Astrocyte (in vitro differentiated cells and primary cell): ENCODE results near the gene STK17A.

Experiments used
- CTCF ChIP-seq: IDR thresholded peaks from 2 replicates; pipeline ENCODE4 v1.5.1; 2011; ENCODE audit warnings: low read depth, mild to moderate bottlenecking, inconsistent platforms, low read length, moderate library complexity; ENCODE audit not compliant: insufficient read depth
- EZH2 ChIP-seq: IDR thresholded peaks from 2 replicates; pipeline ENCODE4 v1.6.1; 2012; ENCODE audit warnings: mild to moderate bottlenecking, low read length, inconsistent platforms; ENCODE audit not compliant: insufficient read depth

GRCh38 chr7:43653891-43654504, 71.1 kb downstream of the STK17A start:
- TF ChIP-seq CTCF (no peak), EZH2 (no peak)
